Fibroblast of lung (primary cell): ENCODE measurements around the gene RGS10.

Experiments used
- CTCF ChIP-seq, 2 donors: IDR thresholded peaks in 1 of 2; conservative IDR thresholded peaks in 1 of 2; 1 replicate in 1 of 2; 2 replicates in 1 of 2; pipeline ENCODE4 v1.5.1; 2011 to 2012; ENCODE audit warnings: low read length in 2 of 2, control low read depth in 1 of 2, inconsistent platforms in 1 of 2, low read depth in 1 of 2, mild to moderate bottlenecking in 1 of 2
- EZH2 ChIP-seq: IDR thresholded peaks from 2 replicates; pipeline ENCODE4 v1.5.1; 2012; ENCODE audit warnings: low read length, control low read depth, mild to moderate bottlenecking; ENCODE audit errors: missing control alignments

GRCh38 chr10:119466076-119466475, 76.4 kb downstream of the RGS10 start:
- TF ChIP-seq CTCF (conservative IDR thresholded peaks at IDR 0.05 in 1 of 2, IDR thresholded peaks at IDR 0.05 in 1 of 2; ENCODE audit: low read depth in 1 of 2, low read length in 2 of 2), result no peak
- TF ChIP-seq EZH2, result no peak
